ENCODE measurements around the gene CACNA2D1. TPM values are rescaled to one million over a fixed set of nuclear protein-coding genes. Genes with fewer than 3 reads are reported as not detected.

The CACNA2D1 gene
- total RNA-seq, 1 donor from 2014 or later: 116 TPM

DNA sequence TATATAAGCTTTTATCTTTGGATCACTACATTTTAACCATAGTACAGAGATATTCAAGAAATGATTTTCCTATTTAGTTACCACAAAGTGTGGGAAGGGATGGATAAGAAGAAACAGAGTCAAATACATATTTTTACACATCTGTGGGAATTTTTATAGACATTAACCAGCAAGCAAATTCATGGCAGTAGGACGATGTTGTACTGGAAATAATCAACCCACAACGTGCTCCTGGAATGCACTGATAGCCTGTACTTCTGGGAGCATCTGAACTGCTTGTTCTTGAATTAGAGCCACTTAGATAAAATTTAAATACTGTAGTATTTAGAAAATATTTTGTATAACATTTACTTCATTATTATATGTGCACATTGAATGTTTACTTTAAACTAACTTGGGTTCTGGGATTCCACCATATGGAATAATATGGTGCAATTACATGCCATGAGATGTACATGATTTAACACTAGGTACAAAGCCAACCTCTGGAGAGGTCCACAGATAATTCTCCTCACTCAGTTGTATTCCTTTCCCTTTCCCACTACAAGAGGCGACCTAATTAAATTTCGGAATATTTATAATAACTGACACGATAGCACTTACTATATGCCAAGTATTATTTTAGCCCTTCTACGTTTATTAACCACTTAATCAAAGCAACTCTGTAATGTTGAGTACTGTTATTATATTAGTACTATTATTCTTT is 508.8 kb downstream of the CACNA2D1 start:
- Histone ChIP-seq H3K4me1 (ENCODE audit: control insufficient read depth in 3 of 3, insufficient read depth in 3 of 3, low read length in 3 of 3) (no peaks in the 10 kb centered on the region), H3K36me3 (ENCODE audit: control insufficient read depth in 3 of 3, insufficient read depth in 3 of 3, low read length in 3 of 3) (no peaks in the 10 kb centered on the region), H3K9me3 (ENCODE audit: control insufficient read depth in 3 of 3, low read length in 3 of 3) (no peaks in the 10 kb centered on the region), H3K27ac (ENCODE audit: low read depth, low read length) (no peak overlapping the region), H3K27me3 (ENCODE audit: control insufficient read depth in 3 of 3, insufficient read depth in 3 of 3, low read length in 3 of 3) (no peaks in the 10 kb centered on the region), H3K9ac (ENCODE audit: low read depth in 1 of 3, low read length in 3 of 3) (no peak overlapping the region), H3K4me3 (ENCODE audit: low read length in 3 of 3) (no peak overlapping the region)

DNA sequence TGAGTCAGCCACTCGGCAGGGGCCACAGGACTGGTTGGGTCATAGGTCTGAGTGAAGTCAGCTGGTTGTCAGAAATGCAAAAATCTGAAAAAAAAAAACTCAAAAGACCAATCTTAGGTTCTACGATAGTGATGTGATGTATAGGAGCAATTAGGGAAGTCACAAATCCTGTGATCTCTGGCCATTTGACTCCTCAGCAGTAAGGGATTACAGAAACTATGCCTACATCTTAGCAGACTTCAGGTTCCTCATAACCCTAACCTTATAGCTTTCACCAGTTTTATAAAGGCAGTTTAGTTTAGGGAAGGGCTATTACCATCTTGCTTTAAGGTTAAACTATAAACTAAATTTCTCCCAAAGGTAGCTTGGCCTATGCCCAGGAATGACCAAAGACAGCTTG is 510.6 kb downstream of the CACNA2D1 start:
- Histone ChIP-seq H3K9me3 (ENCODE audit: control insufficient read depth in 3 of 3, low read length in 3 of 3) (no peaks in the 10 kb centered on the region), H3K27ac (ENCODE audit: low read depth, low read length) (no peak overlapping the region), H3K4me3 (ENCODE audit: low read length in 3 of 3) (no peak overlapping the region), H3K4me1 (ENCODE audit: control insufficient read depth in 3 of 3, insufficient read depth in 3 of 3, low read length in 3 of 3) (no peaks in the 10 kb centered on the region), H3K36me3 (ENCODE audit: control insufficient read depth in 3 of 3, insufficient read depth in 3 of 3, low read length in 3 of 3) (no peaks in the 10 kb centered on the region), H3K9ac (ENCODE audit: low read depth in 1 of 3, low read length in 3 of 3) (no peak overlapping the region), H3K27me3 (ENCODE audit: control insufficient read depth in 3 of 3, insufficient read depth in 3 of 3, low read length in 3 of 3) (no peaks in the 10 kb centered on the region)

DNA sequence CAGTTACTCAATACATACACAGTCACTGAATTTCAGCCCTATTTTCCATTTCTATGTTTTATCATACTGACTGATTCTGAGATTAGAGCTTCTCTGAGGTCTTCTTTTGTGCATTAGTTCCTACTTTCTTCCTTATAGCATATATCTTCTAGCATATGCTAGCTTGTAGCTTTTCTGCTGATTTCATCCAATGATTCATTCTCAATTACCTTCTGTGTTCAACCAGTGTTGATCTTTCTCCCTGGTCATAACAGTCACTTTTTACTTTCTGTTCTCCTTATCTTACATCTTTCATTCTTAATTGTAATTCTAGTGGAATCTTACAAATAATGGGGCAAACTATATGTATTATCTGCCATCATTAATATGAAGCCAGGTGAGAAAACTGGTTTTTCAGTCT is 514.2 kb downstream of the CACNA2D1 start:
- Histone ChIP-seq H3K9ac (ENCODE audit: low read depth in 1 of 3, low read length in 3 of 3) (no peak overlapping the region), H3K36me3 (ENCODE audit: control insufficient read depth in 3 of 3, insufficient read depth in 3 of 3, low read length in 3 of 3) (no peaks in the 10 kb centered on the region), H3K27ac (ENCODE audit: low read depth, low read length) (no peak overlapping the region), H3K27me3 (ENCODE audit: control insufficient read depth in 3 of 3, insufficient read depth in 3 of 3, low read length in 3 of 3) (no peaks in the 10 kb centered on the region), H3K4me3 (ENCODE audit: low read length in 3 of 3) (no peak overlapping the region), H3K4me1 (ENCODE audit: control insufficient read depth in 3 of 3, insufficient read depth in 3 of 3, low read length in 3 of 3) (no peaks in the 10 kb centered on the region), H3K9me3 (ENCODE audit: control insufficient read depth in 3 of 3, low read length in 3 of 3) (no peaks in the 10 kb centered on the region)

DNA sequence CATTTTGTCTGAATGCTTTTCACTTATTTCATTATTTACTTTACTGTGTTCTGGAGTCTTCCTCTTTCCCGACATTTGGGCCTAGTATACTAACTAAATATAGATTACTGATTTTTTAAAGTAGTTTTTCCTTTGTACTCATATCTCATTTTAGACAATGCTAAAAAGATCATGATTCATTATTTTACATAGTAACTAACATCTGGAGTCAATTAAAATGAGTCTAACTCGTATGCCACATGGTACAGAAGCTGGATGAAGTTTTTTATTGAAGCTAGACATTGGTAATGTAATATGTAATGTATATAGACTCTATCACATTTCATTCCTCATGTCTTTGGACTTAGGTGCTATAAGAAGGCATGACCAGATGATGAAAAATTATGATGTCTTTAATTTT is 517.4 kb downstream of the CACNA2D1 start:
- Histone ChIP-seq H3K9me3 (ENCODE audit: control insufficient read depth in 3 of 3, low read length in 3 of 3) (no peaks in the 10 kb centered on the region), H3K36me3 (ENCODE audit: control insufficient read depth in 3 of 3, insufficient read depth in 3 of 3, low read length in 3 of 3) (no peaks in the 10 kb centered on the region), H3K9ac (ENCODE audit: low read depth in 1 of 3, low read length in 3 of 3) (no peak overlapping the region), H3K27ac (ENCODE audit: low read depth, low read length) (no peak overlapping the region), H3K27me3 (ENCODE audit: control insufficient read depth in 3 of 3, insufficient read depth in 3 of 3, low read length in 3 of 3) (no peaks in the 10 kb centered on the region), H3K4me1 (ENCODE audit: control insufficient read depth in 3 of 3, insufficient read depth in 3 of 3, low read length in 3 of 3) (no peaks in the 10 kb centered on the region), H3K4me3 (ENCODE audit: low read length in 3 of 3) (no peak overlapping the region)

DNA sequence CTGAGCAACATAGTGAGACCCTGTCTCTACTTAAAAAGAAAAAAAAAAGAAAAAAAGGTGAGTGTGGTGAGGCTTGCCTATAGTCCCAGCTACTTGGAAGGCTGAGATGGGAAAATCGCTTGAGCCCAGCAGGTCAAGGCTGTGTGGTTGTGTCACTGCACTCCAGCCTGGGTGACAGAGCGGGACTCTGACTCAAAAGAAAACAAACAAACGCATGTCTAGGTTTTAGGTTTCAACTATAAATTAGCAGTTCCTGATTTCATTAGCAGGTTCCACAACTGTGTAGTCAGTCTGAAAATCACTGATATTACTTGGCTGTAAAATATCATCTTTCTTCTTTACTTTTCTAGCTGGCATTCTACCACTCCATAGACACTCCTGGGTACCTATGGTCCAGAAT is 518.0 kb downstream of the CACNA2D1 start:
- Histone ChIP-seq H3K27ac (ENCODE audit: low read depth, low read length) (no peak overlapping the region), H3K27me3 (ENCODE audit: control insufficient read depth in 3 of 3, insufficient read depth in 3 of 3, low read length in 3 of 3) (no peaks in the 10 kb centered on the region), H3K9me3 (ENCODE audit: control insufficient read depth in 3 of 3, low read length in 3 of 3) (no peaks in the 10 kb centered on the region), H3K9ac (ENCODE audit: low read depth in 1 of 3, low read length in 3 of 3) (no peak overlapping the region), H3K4me1 (ENCODE audit: control insufficient read depth in 3 of 3, insufficient read depth in 3 of 3, low read length in 3 of 3) (no peaks in the 10 kb centered on the region), H3K4me3 (ENCODE audit: low read length in 3 of 3) (no peak overlapping the region), H3K36me3 (ENCODE audit: control insufficient read depth in 3 of 3, insufficient read depth in 3 of 3, low read length in 3 of 3) (no peaks in the 10 kb centered on the region)

DNA sequence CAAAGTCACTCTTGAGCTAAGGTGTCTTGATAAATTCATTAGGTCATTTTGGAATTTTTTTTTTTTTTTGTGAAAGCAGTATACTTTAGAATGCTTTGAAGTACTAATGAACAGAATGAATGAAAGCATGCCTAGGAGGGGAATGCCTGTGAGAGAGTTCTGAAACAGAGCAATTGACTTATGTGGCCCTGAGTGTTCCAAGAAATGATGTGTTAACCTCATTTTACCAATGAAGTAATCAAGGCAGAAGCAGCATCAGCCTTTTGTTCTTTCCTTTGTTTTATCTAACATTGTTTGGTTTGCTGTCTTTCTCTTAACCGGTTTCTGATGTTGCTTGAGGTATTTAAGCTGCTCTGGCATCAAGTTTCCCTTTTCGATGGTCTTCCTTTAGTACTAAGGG is 519.1 kb downstream of the CACNA2D1 start:
- H3K9me3 ChIP-seq (ENCODE audit: control insufficient read depth in 3 of 3, low read length in 3 of 3): no peaks in the 10 kb centered on the region
- no peaks in the 10 kb centered on the region for H3K27me3 ChIP-seq (ENCODE audit: control insufficient read depth in 3 of 3, insufficient read depth in 3 of 3, low read length in 3 of 3)
- H3K4me1 ChIP-seq (ENCODE audit: control insufficient read depth in 3 of 3, insufficient read depth in 3 of 3, low read length in 3 of 3): no peaks in the 10 kb centered on the region
- no peaks in the 10 kb centered on the region for H3K36me3 ChIP-seq (ENCODE audit: control insufficient read depth in 3 of 3, insufficient read depth in 3 of 3, low read length in 3 of 3)
- H3K4me3 ChIP-seq (ENCODE audit: low read length in 3 of 3): no peak overlapping the region
- no peak overlapping the region for H3K9ac ChIP-seq (ENCODE audit: low read depth in 1 of 3, low read length in 3 of 3)
- H3K27ac ChIP-seq (ENCODE audit: low read depth, low read length): no peak overlapping the region

DNA sequence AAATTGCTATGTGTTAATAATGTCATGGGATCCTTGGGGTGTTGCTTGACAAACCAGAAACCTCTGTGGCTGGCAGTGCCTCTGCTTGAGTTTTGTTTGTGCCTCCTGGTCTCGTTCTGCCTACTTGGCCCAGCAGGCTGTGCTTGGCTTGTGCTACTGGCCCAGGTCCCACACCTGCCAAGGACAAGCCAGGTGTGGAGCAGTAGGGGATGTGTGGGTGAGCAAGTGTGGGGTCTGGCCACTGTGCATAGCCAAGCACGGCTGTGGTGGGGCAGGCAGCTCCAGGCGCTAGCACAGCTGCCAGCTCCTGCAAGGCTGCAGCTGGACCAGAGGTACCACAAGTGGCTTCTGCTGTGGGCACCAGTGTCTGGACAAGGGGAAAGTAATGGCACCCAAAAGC is 524.1 kb downstream of the CACNA2D1 start:
- Histone ChIP-seq H3K4me1 (ENCODE audit: control insufficient read depth in 3 of 3, insufficient read depth in 3 of 3, low read length in 3 of 3) (no peaks in the 10 kb centered on the region), H3K9me3 (ENCODE audit: control insufficient read depth in 3 of 3, low read length in 3 of 3) (peaks cover 0 to 4% (median under 1%) of the 10 kb centered on the region in 3 donors), H3K36me3 (ENCODE audit: control insufficient read depth in 3 of 3, insufficient read depth in 3 of 3, low read length in 3 of 3) (no peaks in the 10 kb centered on the region), H3K27ac (ENCODE audit: low read depth, low read length) (no peak overlapping the region), H3K4me3 (ENCODE audit: low read length in 3 of 3) (no peak overlapping the region), H3K9ac (ENCODE audit: low read depth in 1 of 3, low read length in 3 of 3) (no peak overlapping the region), H3K27me3 (ENCODE audit: control insufficient read depth in 3 of 3, insufficient read depth in 3 of 3, low read length in 3 of 3) (no peaks in the 10 kb centered on the region)

DNA sequence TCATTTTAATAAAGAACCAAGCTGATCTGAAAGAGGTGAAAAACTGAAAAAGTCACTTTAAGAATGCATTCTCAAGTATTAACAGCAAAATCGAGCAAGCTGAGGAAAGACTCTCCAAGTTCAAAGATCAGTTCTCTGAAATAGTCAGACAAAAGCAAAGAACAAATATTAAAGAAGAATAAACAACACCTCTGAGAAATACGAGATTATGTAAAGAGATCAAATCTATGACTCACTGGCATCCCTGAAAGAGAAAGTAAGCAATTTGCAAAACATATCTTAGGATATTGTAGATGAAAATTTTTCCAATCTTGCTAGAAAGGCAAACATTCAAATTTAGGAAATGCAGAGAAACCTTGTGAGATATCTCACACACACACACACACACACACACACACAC is 535.4 kb downstream of the CACNA2D1 start:
- no peak overlapping the region for H3K9ac ChIP-seq (ENCODE audit: low read depth in 1 of 3, low read length in 3 of 3)
- H3K4me3 ChIP-seq (ENCODE audit: low read length in 3 of 3): no peak overlapping the region
- H3K27ac ChIP-seq (ENCODE audit: low read depth, low read length): no peak overlapping the region
- no peaks in the 10 kb centered on the region for H3K36me3 ChIP-seq (ENCODE audit: control insufficient read depth in 3 of 3, insufficient read depth in 3 of 3, low read length in 3 of 3)
- no peaks in the 10 kb centered on the region for H3K4me1 ChIP-seq (ENCODE audit: control insufficient read depth in 3 of 3, insufficient read depth in 3 of 3, low read length in 3 of 3)
- H3K9me3 ChIP-seq (ENCODE audit: control insufficient read depth in 3 of 3, low read length in 3 of 3): peaks cover 0 to 2% (median 0%) of the 10 kb centered on the region in 3 donors
- no peaks in the 10 kb centered on the region for H3K27me3 ChIP-seq (ENCODE audit: control insufficient read depth in 3 of 3, insufficient read depth in 3 of 3, low read length in 3 of 3)

DNA sequence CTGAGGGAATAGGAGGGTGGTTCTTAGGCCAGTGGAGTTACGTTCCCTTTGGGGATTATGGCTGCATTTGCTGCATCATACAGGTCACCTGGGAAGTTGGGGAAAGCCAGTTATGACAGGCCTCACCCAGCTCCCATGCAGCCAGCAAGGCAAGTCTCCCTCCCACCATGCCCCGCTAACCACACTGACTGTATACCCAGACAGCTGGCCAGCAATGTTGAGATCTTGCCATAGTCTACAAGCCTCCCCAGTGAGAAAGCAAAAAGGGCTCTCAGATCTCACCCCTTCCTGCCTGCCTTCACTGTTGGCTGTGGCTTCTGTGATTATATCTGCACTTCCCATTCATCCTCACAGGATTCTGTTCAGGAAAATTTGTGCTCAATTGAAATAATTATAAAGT is 540.5 kb downstream of the CACNA2D1 start:
- Histone ChIP-seq H3K27me3 (ENCODE audit: control insufficient read depth in 3 of 3, insufficient read depth in 3 of 3, low read length in 3 of 3) (no peaks in the 10 kb centered on the region), H3K9ac (ENCODE audit: low read depth in 1 of 3, low read length in 3 of 3) (no peak overlapping the region), H3K36me3 (ENCODE audit: control insufficient read depth in 3 of 3, insufficient read depth in 3 of 3, low read length in 3 of 3) (no peaks in the 10 kb centered on the region), H3K27ac (ENCODE audit: low read depth, low read length) (no peak overlapping the region), H3K4me3 (ENCODE audit: low read length in 3 of 3) (no peak overlapping the region), H3K9me3 (ENCODE audit: control insufficient read depth in 3 of 3, low read length in 3 of 3) (no peaks in the 10 kb centered on the region), H3K4me1 (ENCODE audit: control insufficient read depth in 3 of 3, insufficient read depth in 3 of 3, low read length in 3 of 3) (no peaks in the 10 kb centered on the region)

DNA sequence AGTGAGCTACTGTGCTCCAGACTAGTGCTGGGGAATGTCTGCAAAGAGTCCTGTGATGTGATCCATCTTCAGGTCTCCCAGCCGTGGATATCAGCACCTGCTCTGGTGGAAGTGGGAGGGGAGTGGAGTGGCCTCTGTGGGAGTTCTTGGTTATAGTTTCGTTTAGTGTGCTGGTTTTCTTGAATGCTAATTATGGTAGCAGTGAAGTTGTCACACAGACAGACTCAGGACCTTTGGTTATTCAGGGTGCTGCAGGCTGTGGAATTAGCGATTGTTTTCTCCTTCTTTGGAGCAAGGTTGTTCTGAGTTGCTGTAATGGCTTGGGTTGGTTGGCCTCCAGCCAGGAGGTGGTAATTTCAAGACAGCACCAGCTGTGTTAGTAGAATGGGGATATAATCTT is 541.0 kb downstream of the CACNA2D1 start:
- H3K27me3 ChIP-seq (ENCODE audit: control insufficient read depth in 3 of 3, insufficient read depth in 3 of 3, low read length in 3 of 3): no peaks in the 10 kb centered on the region
- H3K9ac ChIP-seq (ENCODE audit: low read depth in 1 of 3, low read length in 3 of 3): no peak overlapping the region
- H3K4me3 ChIP-seq (ENCODE audit: low read length in 3 of 3): no peak overlapping the region
- no peaks in the 10 kb centered on the region for H3K36me3 ChIP-seq (ENCODE audit: control insufficient read depth in 3 of 3, insufficient read depth in 3 of 3, low read length in 3 of 3)
- H3K27ac ChIP-seq (ENCODE audit: low read depth, low read length): no peak overlapping the region
- H3K4me1 ChIP-seq (ENCODE audit: control insufficient read depth in 3 of 3, insufficient read depth in 3 of 3, low read length in 3 of 3): no peaks in the 10 kb centered on the region
- no peaks in the 10 kb centered on the region for H3K9me3 ChIP-seq (ENCODE audit: control insufficient read depth in 3 of 3, low read length in 3 of 3)
